Left kidney (tissue), 2 donors: ENCODE results near the gene UBAC1. TPM values are rescaled to one million over a fixed set of nuclear protein-coding genes. Genes with fewer than 3 reads are reported as not detected.

Source experiments
- DNase-seq: peaks from one replicate; pipeline ENCODE4 v3.0.0-alpha.2; 2013
- polyA plus RNA-seq: library from polyadenylated mRNA; unstranded; fragments of 120-200 nt; gene quantifications from one replicate; pipeline ENCODE4 v1.2.1, GENCODE V29; 2013; ENCODE audit not compliant: insufficient read length

UBAC1 gene
- polyA plus RNA-seq, 1 donor: 31.5 TPM

GRCh38 chr9:135994501-135995192 is 33.5 kb upstream of the UBAC1 start:
- no peak for DNase-seq

GRCh38 chr9:135993765-135994500 is 32.8 kb upstream of the UBAC1 start:
- no peak for DNase-seq

- DNase-seq: no peak
These were observed 32.2 kb upstream of the UBAC1 start for GRCh38 chr9:135993409-135993742.

GRCh38 chr9:135992486-135993408 is 31.6 kb upstream of the UBAC1 start:
- peak; percentile 86 for DNase-seq

- no peak for DNase-seq
These were observed 30.6 kb upstream of the UBAC1 start for GRCh38 chr9:135991771-135992170.

- DNase-seq: no peak
These were observed 29.6 kb upstream of the UBAC1 start for GRCh38 chr9:135990468-135991429.

GRCh38 chr9:135989722-135990467 is 28.7 kb upstream of the UBAC1 start:
- DNase-seq: no peak

- no peak for DNase-seq
These were observed 28.0 kb upstream of the UBAC1 start for GRCh38 chr9:135989157-135989556.

- no peak for DNase-seq
These were observed 27.3 kb upstream of the UBAC1 start for GRCh38 chr9:135988493-135988892.

GRCh38 chr9:135987838-135988404 is 26.7 kb upstream of the UBAC1 start:
- no peak for DNase-seq

GRCh38 chr9:135986605-135987004 is 25.4 kb upstream of the UBAC1 start:
- DNase-seq: no peak

GRCh38 chr9:135985889-135986288 is 24.7 kb upstream of the UBAC1 start:
- no peak for DNase-seq

GRCh38 chr9:135985459-135985774 is 24.2 kb upstream of the UBAC1 start:
- no peak for DNase-seq

- no peak for DNase-seq
These were observed 23.0 kb upstream of the UBAC1 start for GRCh38 chr9:135984072-135984710.

GRCh38 chr9:135983208-135984071 is 22.3 kb upstream of the UBAC1 start:
- no peak for DNase-seq

GRCh38 chr9:135982499-135983207 is 21.5 kb upstream of the UBAC1 start:
- no peak for DNase-seq

GRCh38 chr9:135980926-135981630 is 19.9 kb upstream of the UBAC1 start:
- DNase-seq: no peak
